HG03520 (cell line): ENCODE results near the gene KCNMA1.

Experiments
- ATAC-seq: cut with Tn5 transposase; IDR thresholded peaks from one replicate; pipeline ENCODE4 v1.9.1; 2021; ENCODE audit warnings: mild to moderate bottlenecking, moderate library complexity; ENCODE audit not compliant: unreplicated experiment

KCNMA1 gene

DNA sequence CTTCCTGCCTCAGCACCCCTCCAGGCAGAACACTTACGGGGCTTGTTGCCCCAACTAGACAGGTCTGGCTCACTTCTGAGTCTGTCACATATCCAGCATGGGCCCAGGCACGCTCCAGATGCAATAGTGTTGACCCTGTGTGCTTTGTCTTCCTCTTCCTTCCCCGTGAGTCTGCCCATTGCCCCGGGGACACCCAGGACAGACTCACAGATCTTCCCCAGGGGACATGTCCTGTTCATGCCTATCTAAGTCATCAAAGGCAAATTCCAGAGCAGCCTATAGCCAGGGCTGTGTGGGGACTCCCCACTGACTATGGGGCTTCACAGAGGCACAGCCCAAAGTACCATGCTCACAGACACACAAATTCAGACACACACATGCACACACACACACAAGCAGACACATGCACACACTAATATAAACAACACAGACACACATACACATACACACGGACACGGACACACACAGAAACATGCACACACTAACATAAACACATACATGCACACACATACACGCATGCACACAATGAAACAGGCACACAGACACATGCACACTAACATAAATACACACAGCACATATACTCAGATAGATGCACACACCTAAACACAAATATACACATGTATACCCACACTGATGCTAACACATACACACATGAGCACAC lies 175.8 kb downstream of the KCNMA1 start:
- no peak for ATAC-seq

DNA sequence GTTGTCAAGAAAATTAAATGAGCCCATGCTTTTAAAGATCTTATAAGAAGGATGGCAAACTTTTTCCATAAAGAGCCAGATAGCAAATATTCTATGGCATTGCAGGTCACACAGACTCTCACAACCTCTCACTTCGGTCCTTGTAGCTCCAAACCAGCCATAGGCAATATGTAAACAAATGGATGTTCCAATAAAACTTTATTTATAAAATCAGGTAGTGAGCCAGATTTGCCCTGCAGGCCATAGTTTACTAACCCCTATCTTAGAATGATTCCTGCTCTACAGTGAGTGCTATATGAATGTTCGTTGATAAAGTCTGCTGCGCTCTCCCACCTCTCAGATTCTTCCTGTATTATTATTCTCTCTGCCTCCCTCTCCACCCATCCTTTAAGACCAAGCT lies 177.7 kb downstream of the KCNMA1 start:
- ATAC-seq = no peak

DNA sequence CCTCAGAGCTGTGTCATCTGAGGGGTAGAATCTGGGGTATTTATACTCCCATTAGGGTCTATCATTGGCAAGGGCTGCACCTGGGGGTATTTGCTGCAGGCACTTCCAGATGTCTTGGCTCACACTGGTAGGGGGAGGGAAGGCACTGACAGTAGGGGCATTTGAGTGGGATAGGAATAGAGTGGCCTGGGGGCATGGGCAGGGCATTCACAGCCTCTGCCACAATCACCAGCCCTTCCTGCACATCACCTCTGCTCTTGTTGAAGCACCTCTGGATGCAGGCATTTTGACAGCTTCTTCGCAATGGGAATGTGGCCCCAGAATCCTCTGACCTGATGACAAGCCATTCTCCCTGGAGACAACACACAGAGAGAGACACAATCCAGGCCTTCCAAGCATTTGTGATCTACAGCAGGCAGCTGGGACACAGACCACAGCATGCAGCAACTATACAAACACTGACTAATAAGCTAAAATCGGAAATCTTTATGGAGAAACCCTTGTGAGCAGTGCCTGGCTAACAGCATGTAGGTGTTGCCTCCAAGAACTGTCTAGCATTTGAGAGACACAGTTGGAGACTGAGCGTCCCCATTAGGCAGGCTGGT lies 178.5 kb downstream of the KCNMA1 start:
- no peak for ATAC-seq

DNA sequence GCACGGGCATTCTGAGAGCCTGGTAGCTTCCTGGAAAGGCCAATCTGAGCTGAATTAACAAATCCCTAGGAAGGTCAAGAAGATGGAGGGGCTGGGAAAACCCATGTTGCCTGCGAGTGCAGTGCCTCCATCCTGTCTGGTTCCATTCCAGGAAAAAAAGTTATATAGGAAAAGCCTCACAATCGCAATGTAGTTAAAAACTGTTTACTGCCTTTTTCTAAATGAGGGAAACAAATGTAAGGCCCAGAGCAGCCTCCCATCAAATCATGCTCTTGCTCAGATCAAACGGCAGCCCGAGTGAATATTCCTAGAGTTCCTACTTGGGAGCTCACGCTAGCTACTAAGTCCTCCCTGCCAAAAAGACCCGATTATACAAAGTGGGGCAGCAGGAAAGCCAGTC lies 179.9 kb downstream of the KCNMA1 start:
- no peak for ATAC-seq

GRCh38 chr10:77457266-77457665 lies 180.3 kb downstream of the KCNMA1 start:
- ATAC-seq = no peak

DNA sequence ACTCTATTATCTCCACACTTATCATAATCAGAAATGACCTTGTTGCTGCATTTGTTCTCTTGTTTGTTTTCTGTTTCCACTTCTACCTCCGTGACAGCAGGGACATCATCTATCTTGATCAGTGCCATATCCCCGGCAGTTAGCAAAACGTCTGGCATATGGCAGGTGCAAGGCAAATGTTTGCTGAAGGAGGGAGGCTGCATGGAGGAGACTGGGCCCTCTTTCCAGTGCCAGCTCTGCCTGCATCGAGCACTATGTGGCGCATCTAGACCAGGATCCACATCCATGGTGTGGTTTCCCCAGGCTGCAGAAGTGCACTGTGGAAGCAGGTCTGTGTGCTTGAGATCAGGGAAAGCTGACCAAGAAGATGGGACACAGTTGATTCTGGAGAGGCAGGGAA lies 181.2 kb downstream of the KCNMA1 start:
- ATAC-seq = no peak

DNA sequence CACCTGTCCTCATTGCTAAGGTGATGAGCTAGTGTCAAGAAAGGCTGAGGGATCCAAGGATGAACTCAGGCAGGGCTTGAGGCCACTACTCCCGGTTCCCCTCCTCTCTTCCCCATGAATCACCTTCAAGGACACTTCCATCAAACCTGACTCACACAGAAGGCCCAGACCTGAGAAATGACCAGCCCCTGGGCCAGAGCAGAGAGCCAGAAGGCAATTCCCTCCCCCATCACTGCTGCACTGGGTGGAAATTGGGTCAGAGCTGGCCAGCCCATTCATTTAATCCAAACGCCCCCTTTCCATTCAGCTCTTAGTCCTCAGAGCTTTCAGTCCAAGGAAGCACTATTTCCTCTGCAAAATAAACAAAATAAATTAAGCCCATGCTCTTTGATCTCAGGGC lies 182.0 kb downstream of the KCNMA1 start:
- ATAC-seq = no peak

- no peak for ATAC-seq
Observed at GRCh38 chr10:77452952-77453564, 184.6 kb downstream of the KCNMA1 start.

DNA sequence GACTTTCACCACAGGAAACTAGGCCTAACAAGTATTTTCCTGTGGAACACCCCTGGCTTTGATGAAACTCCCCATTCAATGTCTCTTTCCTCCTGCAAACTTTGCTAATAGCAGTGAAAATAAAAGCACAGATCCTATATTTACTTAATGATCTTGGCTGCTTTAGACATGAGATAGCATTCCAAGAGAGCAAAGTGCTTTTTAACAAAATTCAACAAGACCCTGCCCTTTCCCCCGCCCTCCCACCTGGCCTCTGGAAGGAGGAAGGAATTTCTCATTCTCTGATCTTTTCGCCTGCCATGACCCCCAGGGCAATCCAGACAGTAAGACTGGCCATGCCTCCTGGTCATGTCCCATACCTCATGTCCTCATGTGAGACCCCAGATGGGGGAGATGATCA lies 185.7 kb downstream of the KCNMA1 start:
- ATAC-seq = no peak

GRCh38 chr10:77448226-77448625 lies 189.4 kb downstream of the KCNMA1 start:
- no peak for ATAC-seq

GRCh38 chr10:77446700-77447099 lies 190.9 kb downstream of the KCNMA1 start:
- ATAC-seq = no peak

DNA sequence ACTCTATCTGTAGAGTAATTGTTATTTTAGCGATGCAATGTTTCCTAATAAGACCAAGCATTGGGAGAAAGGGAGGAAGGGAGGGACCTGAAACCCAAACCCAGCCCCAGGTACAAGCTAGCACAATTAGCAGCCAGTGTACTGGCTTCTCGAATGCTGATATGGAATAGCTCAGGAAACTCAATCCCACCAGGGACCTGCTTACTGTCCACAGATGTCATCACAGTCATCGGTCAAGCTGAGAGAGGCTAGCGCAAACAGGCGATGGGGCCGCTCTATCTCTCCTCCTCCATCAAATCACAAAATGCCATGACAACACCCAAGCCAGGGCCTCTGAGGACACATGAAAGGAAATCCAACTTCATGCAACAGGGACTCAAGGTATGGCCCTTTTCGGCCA lies 192.1 kb downstream of the KCNMA1 start:
- no peak for ATAC-seq

GRCh38 chr10:77444041-77444440 lies 193.6 kb downstream of the KCNMA1 start:
- no peak for ATAC-seq

- ATAC-seq = no peak
Observed at GRCh38 chr10:77442699-77443189, 194.9 kb downstream of the KCNMA1 start.

- no peak for ATAC-seq
Observed at GRCh38 chr10:77441353-77442166, 196.0 kb downstream of the KCNMA1 start.

GRCh38 chr10:77436257-77436975 lies 201.2 kb downstream of the KCNMA1 start:
- ATAC-seq = no peak

DNA sequence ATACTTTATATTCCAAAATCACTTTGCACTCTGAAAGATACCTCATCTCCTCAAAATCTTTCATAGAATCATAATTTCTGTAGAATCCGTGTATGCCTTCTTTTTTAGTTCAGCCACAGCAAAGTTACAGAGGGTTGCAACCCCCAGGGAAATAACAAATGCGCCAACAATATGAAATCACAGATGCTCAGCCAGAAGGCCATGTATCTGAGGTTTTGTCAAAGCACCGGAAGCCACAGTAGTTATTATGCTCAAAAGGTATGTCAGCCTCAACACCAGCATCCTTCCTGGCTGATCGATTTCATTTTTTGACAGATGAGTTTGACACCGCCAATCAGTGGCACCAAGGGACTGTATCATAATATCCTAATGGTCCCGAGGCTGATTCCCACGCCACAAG lies 204.1 kb downstream of the KCNMA1 start:
- ATAC-seq = no peak

DNA sequence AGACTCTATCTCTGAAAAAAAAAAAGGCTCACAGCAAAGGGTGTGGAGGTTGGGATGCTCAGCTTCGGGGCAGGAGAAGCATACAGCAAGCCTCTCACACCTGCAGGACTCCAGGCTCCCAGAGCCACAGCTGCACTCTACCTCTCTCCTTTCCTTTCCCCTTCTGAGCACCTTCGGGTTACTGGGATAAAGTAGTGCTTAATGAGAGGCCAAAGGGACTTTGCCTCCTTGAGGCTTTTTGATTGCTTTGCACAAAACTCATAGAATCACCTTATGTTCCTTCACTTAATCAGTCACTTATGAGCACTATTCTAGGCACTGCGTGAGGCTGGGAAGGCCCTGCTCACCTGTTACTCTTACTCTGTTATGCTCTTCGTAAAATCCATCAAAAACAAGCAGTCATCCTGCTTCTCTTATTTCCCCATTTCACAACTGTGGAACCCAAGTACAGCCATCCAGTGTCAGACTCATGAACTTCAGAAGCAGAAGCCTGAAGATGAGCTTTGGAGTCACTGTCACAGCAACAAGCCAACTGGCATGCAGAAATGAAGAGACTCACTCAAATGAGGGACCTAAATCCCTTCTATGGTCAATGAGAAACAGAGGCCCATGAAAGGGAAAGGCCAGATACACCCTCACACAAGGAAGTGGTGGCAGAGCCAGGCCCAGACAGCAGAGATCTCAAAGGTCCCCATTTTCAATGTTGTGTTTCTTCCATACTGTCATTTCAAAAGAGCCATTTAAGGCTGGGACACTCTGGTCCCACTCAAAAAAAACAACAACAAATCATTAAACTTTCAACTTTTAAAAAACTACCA lies 205.4 kb downstream of the KCNMA1 start:
- ATAC-seq = no peak

DNA sequence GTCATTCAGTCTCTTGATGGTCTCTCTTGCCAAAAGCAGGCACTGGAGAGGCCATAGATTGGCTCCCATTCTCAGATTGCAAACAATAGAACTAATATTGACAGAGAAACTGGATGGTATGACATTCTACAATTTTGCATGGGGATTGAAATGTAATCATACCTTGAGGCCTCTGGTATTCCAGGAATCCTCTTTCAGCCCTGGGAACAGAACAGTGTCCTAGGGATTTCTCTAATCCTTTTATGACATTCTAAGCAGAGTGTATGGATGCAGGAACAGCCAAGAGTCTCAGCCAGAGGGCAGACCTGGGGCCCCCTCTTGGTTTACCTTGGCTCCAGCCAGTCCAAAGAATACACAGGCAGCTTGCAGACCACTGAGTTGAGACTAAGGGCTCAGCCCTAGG lies 206.4 kb downstream of the KCNMA1 start:
- ATAC-seq = no peak

- ATAC-seq = no peak
Observed at GRCh38 chr10:77430530-77430929, 207.1 kb downstream of the KCNMA1 start.
